IPS-NIHi11 (cell line): Measurements from ENCODE around the gene IFNA10.
"Not testable (repeated sequence)": the region's sequence is repeated elsewhere in the genome, so short reads cannot be mapped to it uniquely, and the experiment has no call there.

Experiments
- DNase-seq: peaks from one replicate; pipeline ENCODE4 v3.0.0; 2012; ENCODE audit warnings: mixed read lengths, low spot score

The IFNA10 gene

GRCh38 chr9:21194867-21195776, 11.8 kb downstream of the IFNA10 start:
- not testable (repeated sequence) for DNase-seq

GRCh38 chr9:21187487-21187886, 19.5 kb downstream of the IFNA10 start, which contains the start of gene IFNA4:
TSS of gene IFNA4 (minus strand) at chr9:21187587. CDS start at chr9:21187531, 56 bp downstream.
- DNase-seq, result not testable (repeated sequence)

GRCh38 chr9:21182810-21183736, 23.9 kb downstream of the IFNA10 start:
- DNase-seq, result not testable (repeated sequence)

GRCh38 chr9:21174671-21175070, 32.3 kb downstream of the IFNA10 start:
- no peak for DNase-seq

- no peak for DNase-seq
Measured at GRCh38 chr9:21172156-21172555, 34.8 kb downstream of the IFNA10 start.

- no peak for DNase-seq
Measured at GRCh38 chr9:21171351-21171750, 35.6 kb downstream of the IFNA10 start.

- DNase-seq, result not testable (repeated sequence)
Measured at GRCh38 chr9:21166560-21166959, 40.4 kb downstream of the IFNA10 start, which contains the start of gene IFNA21. TSS of gene IFNA21 (minus strand) at chr9:21166660. CDS start at chr9:21166612, 48 bp downstream.

- no peak for DNase-seq
Measured at GRCh38 chr9:21165516-21165915, 41.4 kb downstream of the IFNA10 start.

GRCh38 chr9:21160178-21160577, 46.8 kb downstream of the IFNA10 start:
- no peak for DNase-seq
